ENCODE measurements around the gene CTXND1.

Gene CTXND1

GRCh38 chr15:80233581-80233980, 18.4 kb downstream of the CTXND1 start:
- H3K4me3 ChIP-seq (replicated peaks; ENCODE audit: insufficient read depth, low read length) = no peak overlapping the region
- H3K27me3 ChIP-seq (ENCODE audit: insufficient read depth, poor library complexity, severe bottlenecking) = no peaks in the 10 kb centered on the region
- H3K27ac ChIP-seq (replicated peaks) = no peak overlapping the region
- no peak for DNase-seq (ENCODE audit: low read depth in 1 of 2, low spot score in 1 of 2)
- no peak for TF ChIP-seq REST (IDR thresholded peaks at IDR 0.05; ENCODE audit: insufficient replicate concordance, low read depth)
- TF ChIP-seq, protein P1, sequence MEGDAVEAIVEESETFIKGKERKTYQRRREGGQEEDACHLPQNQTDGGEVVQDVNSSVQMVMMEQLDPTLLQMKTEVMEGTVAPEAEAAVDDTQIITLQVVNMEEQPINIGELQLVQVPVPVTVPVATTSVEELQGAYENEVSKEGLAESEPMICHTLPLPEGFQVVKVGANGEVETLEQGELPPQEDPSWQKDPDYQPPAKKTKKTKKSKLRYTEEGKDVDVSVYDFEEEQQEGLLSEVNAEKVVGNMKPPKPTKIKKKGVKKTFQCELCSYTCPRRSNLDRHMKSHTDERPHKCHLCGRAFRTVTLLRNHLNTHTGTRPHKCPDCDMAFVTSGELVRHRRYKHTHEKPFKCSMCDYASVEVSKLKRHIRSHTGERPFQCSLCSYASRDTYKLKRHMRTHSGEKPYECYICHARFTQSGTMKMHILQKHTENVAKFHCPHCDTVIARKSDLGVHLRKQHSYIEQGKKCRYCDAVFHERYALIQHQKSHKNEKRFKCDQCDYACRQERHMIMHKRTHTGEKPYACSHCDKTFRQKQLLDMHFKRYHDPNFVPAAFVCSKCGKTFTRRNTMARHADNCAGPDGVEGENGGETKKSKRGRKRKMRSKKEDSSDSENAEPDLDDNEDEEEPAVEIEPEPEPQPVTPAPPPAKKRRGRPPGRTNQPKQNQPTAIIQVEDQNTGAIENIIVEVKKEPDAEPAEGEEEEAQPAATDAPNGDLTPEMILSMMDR (IDR thresholded peaks at IDR 0.05; ENCODE audit: insufficient read depth, low read length) = no peak
- no peak for TF ChIP-seq GABPA (IDR thresholded peaks at IDR 0.05; ENCODE audit: low read depth)
- TF ChIP-seq POLR2AphosphoS5 (IDR thresholded peaks at IDR 0.05; ENCODE audit: low read depth) = no peak
- TF ChIP-seq SPI1 (IDR thresholded peaks at IDR 0.05; ENCODE audit: borderline replicate concordance, low read depth) = no peak

GRCh38 chr15:80231371-80231770, 20.6 kb downstream of the CTXND1 start:
- Histone ChIP-seq H3K27me3 (ENCODE audit: insufficient read depth, poor library complexity, severe bottlenecking) (no peaks in the 10 kb centered on the region), H3K27ac (replicated peaks) (no peak overlapping the region), H3K4me3 (replicated peaks; ENCODE audit: insufficient read depth, low read length) (no peak overlapping the region)
- DNase-seq (ENCODE audit: low read depth in 1 of 2, low spot score in 1 of 2) = no peak
- TF ChIP-seq REST (IDR thresholded peaks at IDR 0.05; ENCODE audit: insufficient replicate concordance, low read depth) (no peak), POLR2AphosphoS5 (IDR thresholded peaks at IDR 0.05; ENCODE audit: low read depth) (no peak), SPI1 (IDR thresholded peaks at IDR 0.05; ENCODE audit: borderline replicate concordance, low read depth) (no peak), GABPA (IDR thresholded peaks at IDR 0.05; ENCODE audit: low read depth) (no peak)
- TF ChIP-seq, protein P1 (IDR thresholded peaks at IDR 0.05; ENCODE audit: insufficient read depth, low read length) = no peak

GRCh38 chr15:80228959-80229610, 22.9 kb downstream of the CTXND1 start:
- no peak for TF ChIP-seq REST (IDR thresholded peaks at IDR 0.05; ENCODE audit: insufficient replicate concordance, low read depth)
- no peak for TF ChIP-seq POLR2AphosphoS5 (IDR thresholded peaks at IDR 0.05; ENCODE audit: low read depth)
- TF ChIP-seq SPI1 (IDR thresholded peaks at IDR 0.05; ENCODE audit: borderline replicate concordance, low read depth) = no peak
- TF ChIP-seq, protein P1 (IDR thresholded peaks at IDR 0.05; ENCODE audit: insufficient read depth, low read length) = no peak
- TF ChIP-seq GABPA (IDR thresholded peaks at IDR 0.05; ENCODE audit: low read depth) = no peak
- DNase-seq (ENCODE audit: low read depth in 1 of 2, low spot score in 1 of 2) = no peak

More at GRCh38 chr15:80228959-80229610, 22.9 kb downstream of the CTXND1 start:
- Histone ChIP-seq H3K27me3 (ENCODE audit: insufficient read depth, poor library complexity, severe bottlenecking) (no peaks in the 10 kb centered on the region), H3K4me3 (replicated peaks; ENCODE audit: insufficient read depth, low read length) (no peak overlapping the region), H3K27ac (replicated peaks) (no peak overlapping the region)

Measured in HL-60 (cell line).